Hematopoietic multipotent progenitor cell treated with erythropoietin and hydrocortisone succinate and interleukin-3 and kit ligand, for 15 days (in vitro differentiated cells): ENCODE results near the gene CBFA2T2.

Experiments used
- DNase-seq: peaks from one replicate; pipeline ENCODE4 v3.0.0-alpha.2; 2015; ENCODE audit warnings: low spot score

The CBFA2T2 gene

DNA sequence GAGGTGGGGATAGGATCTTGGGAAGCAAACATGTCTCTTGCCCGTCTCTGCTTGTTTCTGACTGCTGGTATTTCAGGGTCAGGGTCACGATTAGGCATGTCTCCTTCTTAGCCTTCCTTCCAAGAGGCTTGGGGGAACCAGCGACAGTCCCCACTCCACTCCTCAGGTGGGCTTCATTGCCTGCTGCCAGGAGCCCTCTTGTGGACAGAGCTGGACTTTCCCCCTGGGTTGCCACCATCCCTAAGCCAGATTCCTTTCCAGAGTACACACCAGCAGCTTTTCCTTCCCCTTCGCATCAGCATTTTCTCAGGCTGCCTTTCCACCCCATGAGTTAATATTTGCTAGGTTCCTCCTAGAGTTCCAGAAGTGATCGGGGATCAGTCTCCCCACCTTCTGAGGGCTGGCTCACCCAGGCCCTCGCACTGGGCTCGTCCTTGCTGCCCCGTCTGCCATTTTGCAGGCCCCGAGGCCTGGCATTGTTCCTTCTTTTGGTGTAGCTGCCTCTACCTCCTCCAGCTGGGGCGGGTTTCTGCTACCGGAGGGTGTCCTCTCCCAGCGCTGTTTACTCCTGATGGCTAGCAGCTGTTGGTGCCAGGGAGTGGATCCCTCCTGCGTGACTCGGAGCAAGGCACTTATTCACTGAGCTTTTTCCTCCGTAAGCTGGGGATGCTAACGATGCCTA, 163.5 kb downstream of the CBFA2T2 start:
- peak; percentile 44 for DNase-seq

DNA sequence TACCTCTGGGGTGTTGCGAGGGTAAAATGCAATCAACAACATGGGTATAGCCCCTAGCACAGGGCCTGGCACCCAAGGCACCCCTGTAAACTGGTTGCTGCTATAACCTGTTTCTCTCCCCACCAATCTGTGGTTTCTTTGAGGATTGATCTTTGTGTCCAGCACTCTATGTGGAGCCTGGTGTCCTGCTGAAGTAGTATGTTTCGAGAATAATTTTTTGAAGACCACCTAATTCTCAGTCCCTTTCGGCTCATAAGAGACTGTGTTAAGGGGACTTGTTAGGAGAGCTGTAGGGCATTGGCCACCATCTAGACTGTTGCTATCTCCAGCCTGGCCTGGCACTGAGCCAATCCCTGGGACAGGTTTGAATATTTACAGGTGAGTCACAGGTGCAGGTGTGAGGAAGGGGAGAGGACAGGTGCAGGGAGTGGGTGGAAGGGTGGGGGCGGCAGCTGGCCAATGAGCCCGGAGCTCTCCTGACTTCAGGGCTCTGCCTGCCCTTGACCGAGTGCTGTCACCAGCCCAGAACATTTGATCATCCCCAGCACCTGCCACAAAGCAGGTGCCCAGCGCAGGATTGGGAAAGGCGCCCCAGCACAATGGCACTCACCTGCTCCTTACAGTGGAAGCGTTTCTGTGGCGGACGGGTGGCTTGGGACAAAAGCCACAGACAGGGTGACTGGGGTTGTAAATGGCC, 164.2 kb downstream of the CBFA2T2 start:
- DNase-seq: no peak

DNA sequence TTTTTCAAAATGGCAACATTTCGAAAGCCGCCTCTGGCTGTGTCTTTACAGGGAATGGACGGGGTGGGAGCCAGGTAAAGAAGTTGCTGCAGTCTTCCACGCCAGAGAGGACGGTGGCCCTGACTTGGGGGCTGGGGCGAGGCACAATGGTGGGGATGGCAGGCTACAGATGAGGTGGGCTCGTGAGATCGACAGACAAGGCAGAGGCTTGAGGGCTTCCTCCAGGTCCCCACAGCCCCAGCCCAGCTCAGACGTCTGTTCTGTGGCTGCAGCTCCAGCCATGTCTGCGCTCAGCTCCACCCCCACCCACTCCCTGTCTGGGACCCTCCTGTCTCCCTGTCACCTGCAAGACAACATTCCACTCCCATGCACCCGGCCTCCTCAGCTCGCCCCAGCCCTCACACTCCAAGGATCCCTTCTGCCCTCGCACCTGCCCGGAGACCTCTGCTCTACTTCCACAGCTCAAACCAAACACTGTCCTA, 164.8 kb downstream of the CBFA2T2 start:
- DNase-seq: no peak

DNA sequence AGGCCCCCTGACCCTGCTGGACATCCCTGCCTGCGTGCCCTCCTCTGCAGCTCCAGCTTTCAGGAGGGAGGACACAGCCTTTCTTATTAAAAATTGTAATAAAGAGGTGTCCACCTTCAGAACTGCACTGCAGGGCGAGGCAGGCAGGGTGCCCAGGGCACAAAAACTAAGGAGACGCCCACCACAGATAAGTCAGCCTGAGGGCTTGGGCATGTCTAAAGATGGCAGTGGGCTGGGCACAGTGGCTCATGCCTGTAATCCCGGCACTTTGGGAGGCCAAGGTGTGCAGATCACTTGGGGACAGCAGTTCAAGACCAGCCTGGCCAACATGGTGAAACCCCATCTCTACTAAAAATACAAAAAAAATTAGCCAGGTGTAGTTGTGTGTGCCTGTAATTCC, 165.3 kb downstream of the CBFA2T2 start:
- DNase-seq: no peak

DNA sequence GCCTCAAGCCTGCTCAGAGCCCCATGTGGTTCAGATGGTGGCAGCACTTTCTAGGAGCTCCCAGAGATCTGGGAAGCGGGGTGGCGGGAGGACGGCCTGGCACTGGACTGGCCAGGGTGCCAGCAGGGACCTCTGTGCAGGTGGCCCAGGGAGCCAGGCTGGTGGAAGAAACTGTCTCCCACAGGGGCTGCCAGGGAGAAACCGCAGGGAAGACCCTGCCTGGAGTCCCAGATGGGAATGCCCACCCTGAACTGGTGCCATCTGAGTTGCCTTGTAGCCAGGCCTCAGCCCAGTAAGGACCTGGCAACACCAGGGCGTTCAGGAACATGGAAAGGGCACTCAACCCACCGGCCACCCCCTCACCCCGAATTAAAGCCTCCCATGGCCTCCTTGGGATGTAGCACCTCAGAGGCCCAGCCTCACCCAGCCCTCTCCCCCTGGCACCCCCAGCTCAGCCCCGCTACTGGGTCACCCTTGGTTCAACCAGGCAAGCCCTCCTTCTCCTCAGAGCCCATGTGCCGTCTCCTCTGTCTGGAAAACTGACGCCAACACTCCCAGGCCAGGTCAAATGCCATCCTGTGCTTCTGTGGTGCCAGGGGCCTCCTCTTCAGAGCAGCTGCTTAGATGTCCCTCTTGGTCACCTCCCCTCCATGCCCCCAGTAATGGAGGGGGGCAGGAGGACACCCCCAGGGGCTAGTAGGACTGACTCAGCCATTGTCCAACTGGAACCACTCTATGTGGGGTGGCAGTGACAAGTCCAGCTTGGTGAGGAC, 166.3 kb downstream of the CBFA2T2 start:
- no peak for DNase-seq

DNA sequence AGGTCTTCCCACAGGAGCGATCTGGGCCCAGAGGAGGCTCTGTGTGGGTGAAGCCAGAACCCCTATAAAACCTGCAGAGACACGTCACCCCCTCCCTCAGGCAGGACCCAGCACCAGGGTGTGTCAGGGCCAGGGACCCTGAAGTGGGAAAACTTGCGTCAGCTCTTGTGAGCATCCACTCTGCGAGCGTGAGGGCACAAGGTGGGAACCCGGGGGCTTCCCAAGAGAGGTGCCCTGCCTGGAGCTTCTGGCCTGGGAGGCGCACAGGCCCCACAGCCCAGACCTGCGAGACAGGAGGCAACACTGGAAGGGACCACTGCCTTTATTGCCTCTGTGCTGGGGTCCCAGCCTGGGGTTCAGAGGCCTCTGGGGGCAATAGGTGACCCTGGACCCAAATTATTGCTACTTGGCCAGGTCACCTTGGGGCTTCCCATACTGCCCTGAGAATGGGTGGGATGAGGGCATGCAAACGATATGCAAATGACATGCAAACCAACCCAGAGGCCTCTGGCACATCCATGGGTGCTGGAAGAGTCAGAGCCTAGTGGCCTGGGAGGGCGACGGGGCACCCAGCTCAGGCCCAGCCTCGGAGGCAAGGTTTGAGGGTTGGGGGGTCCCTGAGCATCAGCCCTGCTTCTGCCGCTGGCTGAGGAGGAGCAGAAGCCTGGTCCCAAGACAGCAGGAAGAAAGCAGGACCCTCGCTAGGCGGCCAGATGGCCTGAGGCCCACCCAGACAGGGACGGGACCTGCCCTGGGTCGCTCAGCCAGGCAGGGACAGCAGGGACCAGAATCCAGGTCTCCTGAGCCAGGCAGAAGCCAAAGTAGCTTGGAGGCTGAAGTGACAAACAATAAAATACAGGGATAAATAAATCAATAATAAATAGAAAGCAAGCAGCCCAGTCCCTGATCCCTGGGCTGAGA, 167.1 kb downstream of the CBFA2T2 start:
- no peak for DNase-seq

DNA sequence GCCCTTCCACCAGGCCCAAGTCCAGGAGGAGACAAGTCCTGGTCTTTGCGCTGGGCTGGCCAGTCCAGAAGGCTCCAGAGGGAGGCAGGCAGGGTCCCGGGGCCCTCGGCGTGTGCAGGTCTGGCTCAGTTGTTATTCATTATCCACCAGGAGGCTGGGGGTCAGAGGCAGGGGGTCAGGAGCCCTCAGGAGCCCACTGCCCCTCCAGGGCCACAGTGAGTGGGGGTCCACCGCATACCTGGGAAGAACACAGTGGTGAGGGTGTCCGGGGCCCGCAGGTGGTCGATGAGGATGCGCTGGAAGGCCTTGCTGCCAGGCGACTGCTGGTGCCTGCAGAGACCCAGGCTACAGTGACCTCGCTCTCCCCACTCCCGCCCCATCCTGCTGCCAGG, 167.8 kb downstream of the CBFA2T2 start:
- DNase-seq: no peak

DNA sequence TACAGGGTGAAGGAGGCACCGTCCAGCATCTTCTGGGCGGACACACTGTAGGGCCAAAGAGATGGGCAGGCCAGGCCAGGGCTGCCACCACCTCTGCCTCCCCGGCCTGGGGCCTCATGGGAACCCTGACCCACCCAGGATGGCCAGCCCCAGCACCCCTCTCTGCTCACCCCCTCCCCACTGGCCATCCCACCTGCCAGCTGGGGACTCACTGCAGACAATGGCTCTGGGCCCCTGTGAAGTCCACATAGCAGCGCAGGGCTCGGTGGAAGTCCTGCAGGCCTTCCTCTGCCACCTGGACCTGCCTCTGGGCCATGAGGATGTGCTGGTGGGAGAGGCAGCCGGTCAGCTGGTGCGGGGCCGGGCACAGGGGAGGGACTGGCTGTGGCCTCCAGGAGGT, 168.6 kb downstream of the CBFA2T2 start:
- DNase-seq: no peak

DNA sequence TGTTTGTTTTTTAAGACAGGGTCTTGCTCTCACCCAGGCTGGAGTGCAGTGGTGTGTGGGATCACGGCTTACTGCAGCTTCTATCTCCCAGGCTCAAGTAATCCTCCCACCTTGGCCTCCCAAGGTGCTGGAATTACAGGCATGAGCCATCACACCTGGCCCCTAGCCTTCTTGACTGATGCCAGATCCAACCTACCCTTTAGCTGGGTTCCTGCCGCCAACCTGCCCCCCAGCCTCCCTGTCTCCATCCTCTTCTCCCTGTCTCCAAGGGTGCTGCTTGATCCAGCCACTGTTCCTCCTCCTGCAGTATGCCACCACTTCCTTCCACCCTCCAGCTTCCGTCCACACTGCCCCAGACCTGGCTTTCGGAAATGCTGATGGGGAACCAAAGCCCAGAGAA, 169.0 kb downstream of the CBFA2T2 start:
- no peak for DNase-seq

DNA sequence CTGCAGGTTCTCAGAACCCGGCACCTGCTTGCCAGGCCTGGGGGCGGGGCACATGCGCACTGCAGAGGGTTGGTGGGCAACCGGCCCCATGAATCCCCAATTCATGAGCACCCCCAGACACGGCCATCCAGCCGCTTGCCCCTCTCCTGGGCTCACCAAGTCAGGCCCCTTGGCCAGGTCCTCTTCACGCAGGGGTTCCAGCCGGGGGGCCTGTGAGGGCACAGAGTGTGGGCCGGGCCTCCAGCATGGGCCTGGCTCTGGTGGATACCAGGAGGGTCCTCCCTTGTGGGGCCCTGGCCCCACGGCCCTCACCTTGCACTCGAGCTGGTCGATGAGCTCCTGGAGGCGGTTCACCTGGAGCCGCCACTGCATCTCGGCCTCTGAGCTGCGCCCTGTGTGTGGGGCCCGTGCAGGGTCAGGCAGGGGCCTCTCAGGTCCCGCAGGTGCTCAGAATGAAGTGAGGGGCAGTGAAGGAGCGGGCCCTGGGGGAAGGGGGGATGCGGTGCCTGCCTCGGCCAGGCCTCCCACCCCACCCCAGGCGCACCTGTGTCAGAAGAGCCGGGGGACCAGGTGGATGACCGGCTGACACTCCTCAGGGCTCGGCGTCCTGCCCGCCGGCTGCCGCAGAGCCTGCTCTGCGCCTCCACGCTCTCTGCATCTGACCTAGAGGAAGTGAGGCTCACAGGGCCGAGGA, 169.6 kb downstream of the CBFA2T2 start:
- DNase-seq: no peak

DNA sequence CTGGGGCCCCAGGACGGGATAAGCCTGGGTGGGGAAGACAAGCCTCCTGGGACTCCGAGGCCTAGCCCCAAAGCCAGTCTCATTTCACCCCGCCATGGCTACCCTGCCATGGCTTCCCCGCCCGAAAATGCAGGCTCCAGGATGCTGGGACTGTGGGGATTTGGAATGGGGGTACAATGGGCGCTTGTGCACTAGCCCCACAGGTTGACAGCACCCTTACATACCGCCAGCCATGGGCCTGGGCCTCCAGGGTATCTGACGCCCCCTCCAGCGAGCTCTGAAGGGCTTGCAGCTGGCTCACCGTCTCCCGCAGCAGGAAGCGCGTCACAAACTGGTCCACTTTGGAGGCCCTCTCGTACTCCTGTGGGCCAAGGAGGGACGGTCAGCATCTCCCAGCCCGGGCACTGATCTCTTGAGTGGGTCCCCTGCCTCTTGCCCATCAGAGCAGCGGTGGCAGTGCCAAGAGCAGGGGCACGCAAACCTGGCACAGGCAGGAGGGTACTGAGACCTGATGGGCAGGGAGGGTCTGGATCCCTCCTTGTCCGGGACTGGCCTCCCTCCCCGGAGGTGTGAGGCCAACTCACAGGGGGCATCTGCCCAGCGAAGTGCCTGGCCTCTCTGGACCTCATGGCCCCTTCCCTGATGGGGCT, 170.3 kb downstream of the CBFA2T2 start:
- DNase-seq: no peak

DNA sequence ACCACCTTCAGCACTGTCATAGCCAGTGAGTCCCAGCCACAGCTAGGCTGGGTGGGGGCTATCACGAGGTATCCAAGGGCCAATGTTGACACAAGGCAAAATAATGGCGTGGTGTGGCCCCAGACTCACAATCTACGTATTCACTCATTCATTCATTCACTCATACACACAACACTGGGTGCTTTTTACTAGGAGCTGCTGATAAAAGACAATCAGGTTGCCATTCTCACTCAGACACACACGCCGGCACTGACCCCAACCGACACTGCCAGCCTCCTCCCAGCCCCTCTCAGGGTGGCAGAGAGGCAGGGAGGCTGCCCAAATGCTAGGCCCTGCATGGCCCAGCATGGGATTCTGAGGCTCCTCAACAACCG, 170.8 kb downstream of the CBFA2T2 start:
- DNase-seq: no peak

DNA sequence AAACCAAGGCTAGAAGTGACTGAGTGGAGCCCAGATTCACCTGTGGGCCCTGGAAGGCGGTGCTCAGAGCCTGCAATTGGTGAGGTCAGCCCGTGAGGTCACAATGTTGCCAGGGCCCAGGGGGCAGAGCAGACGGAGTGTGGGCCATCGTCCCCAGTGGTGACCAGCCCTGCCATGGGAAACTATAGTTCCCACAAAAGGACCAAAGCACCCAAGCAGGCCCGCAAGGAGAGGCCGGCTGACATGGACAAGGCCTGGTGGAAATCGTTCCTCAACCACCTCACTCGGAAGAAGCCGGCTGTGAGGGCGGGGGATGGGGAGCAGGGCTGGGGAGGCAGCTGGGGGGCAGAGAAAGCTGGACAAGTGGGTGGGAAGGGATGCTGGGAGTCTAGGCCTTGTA, 172.3 kb downstream of the CBFA2T2 start, which contains the start of gene C20orf144:
C20orf144 (plus strand) TSS at position 156 of the 400 bp plus-strand sequence; CDS start at position 175, 19 bp downstream.
- DNase-seq: no peak

DNA sequence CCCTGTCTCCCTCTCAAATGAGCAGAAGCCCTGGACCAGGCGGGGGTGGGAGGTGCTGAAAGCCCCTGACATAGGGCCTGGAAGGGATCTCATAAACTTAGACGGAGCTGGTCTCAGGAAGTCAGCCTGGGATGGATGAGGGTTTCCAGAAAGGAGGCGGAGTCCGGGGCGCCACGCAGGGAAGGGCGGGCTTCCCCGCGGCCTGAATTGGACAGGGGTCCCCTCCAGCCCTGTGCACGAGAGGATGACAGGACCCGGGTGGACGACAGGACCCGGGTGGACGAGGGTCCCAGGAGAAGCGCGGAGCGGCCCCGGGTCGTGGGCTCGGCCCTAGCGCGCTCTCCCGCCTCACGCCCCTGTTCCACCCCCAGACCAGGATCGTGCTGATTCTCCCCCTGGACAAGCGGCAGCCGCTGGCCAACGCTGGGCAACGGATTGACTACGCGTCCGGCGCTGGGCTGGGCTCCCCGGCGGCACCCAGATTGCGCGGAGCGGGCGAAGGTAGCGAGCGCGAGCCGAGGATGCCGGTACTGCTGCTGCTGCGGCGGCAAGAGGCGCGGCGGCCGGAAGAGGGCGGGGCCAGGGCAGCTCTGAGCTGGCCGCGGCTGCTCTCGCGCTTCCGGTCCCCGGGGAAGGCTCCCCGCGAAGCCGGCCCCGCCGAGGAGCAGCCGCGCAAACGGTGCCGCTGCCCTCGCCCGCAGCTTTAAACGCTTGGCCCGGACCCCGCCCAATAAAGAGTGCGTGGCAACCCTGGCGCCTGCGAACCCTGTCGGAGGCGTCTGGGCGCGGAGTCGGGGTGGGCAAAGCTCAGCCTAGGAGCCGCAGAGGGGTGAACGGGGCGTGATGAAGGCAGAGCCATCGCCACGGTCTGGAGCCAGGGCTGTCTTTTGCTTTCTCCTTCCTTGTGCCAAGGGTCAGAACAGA, 173.5 kb downstream of the CBFA2T2 start:
- peak; percentile 81 for DNase-seq

DNA sequence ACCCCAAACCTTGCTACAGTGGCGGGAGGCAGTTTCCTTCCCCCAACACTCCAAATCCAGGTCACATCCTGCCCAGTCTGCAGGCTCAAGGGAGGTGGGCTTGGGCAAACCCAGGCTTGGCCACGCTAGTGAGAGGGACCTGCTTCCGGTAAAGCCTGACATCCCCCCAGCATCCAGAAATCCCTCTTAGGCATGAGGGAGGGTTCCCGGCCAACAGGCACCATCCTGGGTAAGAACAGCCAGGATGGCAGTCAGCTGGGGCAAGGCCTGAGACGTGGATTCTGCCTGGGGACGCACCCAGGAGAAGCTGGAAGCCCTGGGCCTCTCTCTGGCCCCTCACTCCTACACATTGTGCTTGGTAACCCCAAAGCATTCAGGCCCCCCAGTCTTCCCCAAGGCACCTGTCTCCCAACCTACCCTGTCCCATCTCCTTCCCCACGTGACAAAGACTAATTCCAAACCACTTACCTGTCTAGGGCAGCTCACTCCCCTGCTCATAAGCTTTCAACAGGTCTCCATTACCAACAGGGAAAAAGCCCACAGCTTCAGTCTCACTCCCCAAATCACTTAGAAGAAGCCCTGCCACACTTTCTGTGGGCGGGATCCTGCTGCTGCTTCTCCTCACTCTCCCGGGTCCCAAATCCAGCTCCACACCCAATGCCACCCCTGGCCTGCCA, 174.3 kb downstream of the CBFA2T2 start:
- no peak for DNase-seq

DNA sequence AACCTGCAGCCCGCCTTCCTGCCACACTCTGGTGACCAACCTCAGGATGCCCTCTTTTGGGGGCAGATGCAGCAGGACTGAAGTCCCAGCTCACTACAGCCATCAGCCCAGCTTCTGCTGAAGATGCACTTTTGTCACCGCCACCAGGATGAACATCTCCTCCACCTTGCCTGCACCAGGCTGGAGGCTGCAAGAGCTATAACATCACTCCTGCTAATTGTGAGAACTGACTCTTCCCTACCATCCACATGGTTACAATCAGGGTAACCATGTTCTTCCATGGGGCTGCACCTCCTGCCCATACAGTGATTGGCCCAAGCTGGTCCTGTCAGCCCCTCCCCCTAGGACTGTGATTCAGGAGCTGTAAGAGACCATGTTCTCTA, 174.9 kb downstream of the CBFA2T2 start:
- no peak for DNase-seq

DNA sequence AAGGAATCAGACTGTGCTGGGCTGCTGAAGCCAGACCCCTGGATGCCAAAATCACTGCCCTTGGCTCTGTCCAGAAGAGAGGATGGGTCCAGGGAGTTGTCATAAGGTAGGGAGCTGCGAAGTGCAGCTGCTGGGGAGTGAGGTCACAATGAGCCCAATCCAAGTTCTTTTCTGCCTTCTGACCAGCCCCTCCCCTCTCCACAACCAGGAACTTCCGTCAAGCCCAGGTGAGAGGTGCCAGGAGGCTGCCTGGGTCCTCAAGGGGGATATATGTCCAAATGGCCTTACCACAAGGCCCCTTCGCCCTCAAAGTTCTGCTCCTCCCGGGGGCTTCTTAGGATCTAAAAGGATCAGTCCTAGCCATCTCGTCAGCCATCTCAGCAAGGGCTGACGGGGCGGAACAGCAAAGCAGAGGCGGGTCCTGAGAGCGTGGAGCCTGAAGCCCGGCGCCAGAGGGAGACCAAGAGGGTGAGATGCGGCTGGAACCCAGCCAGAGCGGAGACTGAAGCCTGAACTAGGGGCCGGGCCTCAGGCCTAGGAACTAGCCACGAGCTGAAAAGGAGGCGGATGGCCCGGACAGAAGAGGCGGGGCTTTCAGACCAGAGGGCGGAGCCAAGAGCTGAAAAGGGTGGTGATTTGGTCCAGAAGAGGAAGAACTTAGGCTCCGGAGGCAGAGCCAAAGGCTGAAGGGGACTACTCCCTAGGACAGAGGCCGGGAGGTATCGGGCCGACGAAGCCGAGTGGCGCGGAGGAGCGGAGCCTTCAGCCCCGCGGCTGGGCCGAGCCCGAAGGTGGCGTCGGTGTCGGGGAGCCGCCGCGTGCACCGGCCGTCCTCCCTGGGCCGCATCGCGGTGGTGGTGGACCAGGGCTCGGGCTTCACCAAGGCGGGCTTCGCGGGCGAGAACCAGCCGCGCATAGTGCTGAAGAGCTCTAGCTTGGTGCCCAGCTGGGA, 176.7 kb downstream of the CBFA2T2 start, which contains the start of gene ACTL10:
ACTL10 (plus strand) TSS at position 651 of the 952 bp plus-strand sequence. CDS start 555 bp downstream, outside the sequence.
- DNase-seq: peak; percentile 83

DNA sequence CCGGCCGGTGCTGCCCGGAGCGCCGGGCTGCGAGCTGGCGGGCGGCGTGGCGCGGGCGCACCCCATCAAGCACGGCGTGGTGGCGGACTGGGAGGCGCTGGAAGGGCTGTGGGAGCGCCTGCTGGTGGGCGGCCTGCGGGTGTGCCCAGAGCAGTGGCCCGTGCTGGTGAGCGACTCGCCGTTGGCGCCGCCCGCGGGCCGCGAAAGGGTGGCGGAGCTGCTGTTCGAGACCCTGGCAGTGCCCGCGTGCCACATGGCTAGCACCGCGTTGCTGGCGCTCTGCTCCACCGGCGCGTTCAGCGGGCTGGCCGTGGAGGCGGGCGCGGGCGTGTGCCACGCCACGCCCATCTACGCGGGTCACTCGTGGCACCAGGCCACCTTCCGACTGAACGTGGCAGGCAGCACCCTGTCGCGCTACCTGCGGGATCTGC, 177.4 kb downstream of the CBFA2T2 start:
- peak; percentile 30 for DNase-seq
